Ammon's horn (tissue), 1 donor: ENCODE data around the gene KANK2.
"Not testable (repeated sequence)": the region's sequence is repeated elsewhere in the genome, so short reads cannot be mapped to it uniquely, and the experiment has no call there.

Experiments
- DNase-seq: peaks from one replicate; pipeline ENCODE4 v3.0.0-alpha.2; 2016; ENCODE audit warnings: low spot score

KANK2 gene

GRCh38 chr19:11172576-11172975 lies 24.8 kb downstream of the KANK2 start:
- no peak for DNase-seq

GRCh38 chr19:11171144-11171543 lies 26.2 kb downstream of the KANK2 start:
- no peak for DNase-seq

- no peak for DNase-seq
Measured at GRCh38 chr19:11169896-11170678, 27.3 kb downstream of the KANK2 start.

DNA sequence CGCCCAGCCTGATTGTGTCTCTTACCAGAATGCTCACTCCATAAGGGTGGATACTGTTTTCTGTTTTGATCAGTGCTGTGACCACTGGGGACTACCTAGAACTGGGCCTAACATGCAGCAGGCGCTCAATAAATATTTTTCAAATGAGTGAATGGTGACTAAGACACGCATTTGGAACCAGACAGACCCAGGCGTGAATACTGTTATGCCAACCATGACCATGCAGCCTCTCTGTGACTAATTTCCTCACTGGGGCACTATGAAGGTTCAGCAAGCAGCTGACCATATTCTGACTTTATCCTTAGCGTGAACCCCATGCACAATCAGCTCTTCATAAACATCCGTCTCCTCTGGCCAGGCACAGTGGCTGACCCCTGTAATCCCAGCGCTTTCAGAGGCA lies 28.8 kb downstream of the KANK2 start:
- no peak for DNase-seq

DNA sequence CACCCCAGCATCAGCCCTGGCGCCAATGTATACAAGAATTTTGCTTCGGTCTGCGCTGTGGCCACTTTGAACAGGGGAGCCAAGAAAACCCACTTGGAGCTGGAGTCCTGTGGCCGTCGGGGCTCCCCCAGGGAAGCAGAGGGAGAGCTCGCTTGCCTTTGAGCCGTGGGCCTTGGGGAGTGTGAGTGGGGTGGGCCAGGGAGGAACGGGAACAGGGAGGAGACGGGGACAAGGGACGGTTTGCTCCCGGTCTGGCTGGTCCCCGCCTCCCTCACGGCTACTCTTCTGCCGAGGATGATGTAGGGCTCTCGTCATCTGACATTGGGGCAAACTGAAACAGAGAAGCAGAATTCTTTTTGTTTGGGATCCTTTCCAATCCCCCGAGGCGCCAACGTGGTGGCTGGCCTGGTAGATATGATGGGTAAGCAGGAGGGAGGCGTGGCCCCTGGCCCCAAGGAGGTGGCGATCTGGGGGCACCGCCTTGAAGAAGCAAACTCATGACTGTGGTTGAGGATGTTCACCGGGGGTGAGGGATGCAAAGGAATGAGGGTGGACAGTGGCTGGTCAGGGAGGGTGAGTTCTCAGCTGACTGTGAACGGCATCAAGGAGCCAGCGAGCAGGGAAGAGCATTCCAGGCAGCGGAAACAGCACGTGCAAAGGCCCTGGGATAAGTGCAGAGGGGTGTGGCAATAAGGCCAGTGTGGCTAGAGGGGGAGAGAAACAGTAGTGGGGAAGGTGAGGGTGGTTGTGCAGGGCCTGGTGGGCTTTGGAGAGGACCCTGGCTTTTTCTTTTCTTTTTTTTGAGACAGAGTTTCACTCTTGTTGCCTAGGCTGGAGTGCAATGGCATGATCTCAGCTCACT lies 30.8 kb downstream of the KANK2 start:
- no peak for DNase-seq

DNA sequence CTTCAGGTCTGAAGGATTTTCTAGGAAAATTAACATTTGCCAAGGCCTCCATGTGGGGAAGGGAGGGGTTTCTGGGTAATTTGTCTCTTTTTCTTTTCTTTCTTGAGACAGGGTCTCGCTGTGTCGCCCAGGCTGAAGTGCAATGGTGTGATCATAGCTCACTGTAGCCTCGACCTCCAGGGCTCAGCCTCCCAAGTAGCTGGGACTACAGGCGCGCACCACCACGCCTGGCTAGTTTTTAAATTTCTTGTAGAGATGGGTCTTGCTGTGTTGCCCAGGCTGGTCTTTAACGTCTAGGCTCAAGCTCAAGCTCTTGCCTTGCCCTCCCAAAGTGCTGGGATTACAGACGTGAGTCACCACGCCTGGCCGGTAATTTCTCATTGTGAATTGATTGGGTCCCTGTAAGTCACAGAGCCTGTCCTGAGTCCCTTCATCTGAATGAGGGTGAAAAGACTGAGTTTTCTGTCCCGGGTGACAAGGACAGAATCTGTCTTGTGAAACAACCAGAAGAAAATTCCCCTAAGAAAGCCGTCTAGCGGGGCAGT lies 31.8 kb downstream of the KANK2 start:
- DNase-seq: no peak

GRCh38 chr19:11164879-11165406 lies 32.4 kb downstream of the KANK2 start:
- peak; percentile 49 for DNase-seq

GRCh38 chr19:11164296-11164695 lies 33.0 kb downstream of the KANK2 start:
- no peak for DNase-seq

DNA sequence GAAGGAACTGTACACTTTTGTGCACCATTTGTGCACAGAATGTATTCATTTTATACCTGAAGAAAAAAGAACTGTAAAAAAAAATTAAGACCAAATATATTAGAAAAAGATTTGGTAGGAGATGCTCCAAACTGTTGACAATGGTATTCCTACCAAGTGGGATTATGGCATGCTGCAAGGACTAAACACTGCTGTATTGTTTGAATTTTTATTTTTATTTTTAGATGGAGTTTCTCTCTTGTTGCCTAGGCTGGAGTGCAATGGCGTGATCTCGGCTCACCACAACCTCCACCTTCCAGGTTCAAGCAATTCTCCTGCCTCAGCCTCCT lies 36.9 kb downstream of the KANK2 start:
- not testable (repeated sequence) for DNase-seq

GRCh38 chr19:11159598-11160439 lies 37.5 kb downstream of the KANK2 start:
- DNase-seq: no peak

- peak; percentile 100 for DNase-seq
Measured at GRCh38 chr19:11155373-11156120, 41.8 kb downstream of the KANK2 start, which contains the start of gene SPC24. Gene SPC24, minus strand, starts transcription at chr19:11155782. Its CDS starts 6 bp downstream, at chr19:11155776.

- DNase-seq: no peak
Measured at GRCh38 chr19:11154683-11155047, 42.7 kb downstream of the KANK2 start.

DNA sequence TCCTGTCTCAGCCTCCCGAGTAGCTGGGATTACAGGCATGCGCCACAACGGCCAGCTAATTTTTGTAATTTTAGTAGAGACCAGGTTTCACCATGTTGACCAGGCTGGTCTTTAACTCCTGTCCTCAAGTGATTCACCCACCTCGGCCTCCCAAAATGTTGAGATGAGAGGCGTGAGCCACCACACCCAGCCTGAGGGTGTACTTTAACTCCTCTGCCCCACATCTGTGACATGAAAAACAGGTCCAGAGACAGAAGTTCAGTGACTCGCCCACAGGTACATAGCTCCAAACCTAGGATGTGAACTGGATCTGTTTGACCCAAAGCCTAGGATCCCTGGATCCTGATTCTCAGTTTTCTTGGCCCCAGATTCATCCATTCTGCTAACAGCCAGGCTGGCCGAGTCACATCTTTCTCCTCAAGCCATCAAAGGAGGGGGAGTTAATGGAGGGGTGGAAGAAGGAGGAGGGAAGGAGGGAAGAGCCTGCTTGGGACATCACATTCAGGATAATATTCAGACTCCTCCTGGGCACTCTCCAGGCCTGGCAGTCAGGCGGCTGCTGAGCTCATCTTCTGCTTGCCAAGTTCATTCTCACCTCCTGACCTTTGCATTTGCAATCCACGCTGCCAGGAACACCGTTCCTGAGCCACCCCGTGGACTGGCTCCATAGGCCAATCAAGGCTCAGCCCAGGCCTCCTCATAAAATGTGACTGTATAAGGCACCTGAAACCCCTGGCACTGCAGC lies 44.9 kb downstream of the KANK2 start:
- DNase-seq: no peak

GRCh38 chr19:11151181-11151580 lies 46.2 kb downstream of the KANK2 start:
- DNase-seq: no peak

GRCh38 chr19:11148001-11148400 lies 49.3 kb downstream of the KANK2 start:
- DNase-seq: no peak

GRCh38 chr19:11145536-11145924 lies 51.8 kb downstream of the KANK2 start:
- no peak for DNase-seq

GRCh38 chr19:11142528-11143171 lies 54.7 kb downstream of the KANK2 start:
- peak; percentile 35 for DNase-seq

DNA sequence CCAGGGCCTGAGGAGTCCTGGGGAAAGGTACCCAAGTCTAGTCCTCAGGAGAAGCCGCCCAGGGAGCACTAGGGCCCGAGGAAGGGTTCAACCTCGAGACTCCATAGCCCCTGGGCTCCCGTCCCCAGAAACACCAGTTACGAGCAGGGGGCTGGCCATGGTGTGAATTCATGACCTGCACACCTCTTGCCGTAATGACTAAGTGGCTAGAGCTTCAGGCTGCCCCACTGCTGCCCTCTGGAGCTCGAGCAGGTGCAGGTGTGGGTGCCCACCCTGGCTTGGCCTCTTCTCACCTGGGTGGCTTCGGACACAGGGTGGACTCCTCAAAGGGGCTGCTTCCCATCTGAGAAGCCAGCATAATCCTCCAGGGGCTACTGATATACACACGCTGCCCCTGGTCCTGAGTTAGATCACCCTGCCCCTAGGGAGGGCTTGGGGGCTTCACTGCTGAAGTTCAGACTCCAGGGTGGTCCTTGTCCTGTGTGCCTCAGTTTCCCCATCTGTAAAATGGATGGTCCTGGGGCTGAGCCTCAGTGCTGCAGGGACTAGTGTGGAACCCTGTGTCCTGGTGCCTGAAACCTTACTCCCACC lies 55.3 kb downstream of the KANK2 start:
- no peak for DNase-seq

DNA sequence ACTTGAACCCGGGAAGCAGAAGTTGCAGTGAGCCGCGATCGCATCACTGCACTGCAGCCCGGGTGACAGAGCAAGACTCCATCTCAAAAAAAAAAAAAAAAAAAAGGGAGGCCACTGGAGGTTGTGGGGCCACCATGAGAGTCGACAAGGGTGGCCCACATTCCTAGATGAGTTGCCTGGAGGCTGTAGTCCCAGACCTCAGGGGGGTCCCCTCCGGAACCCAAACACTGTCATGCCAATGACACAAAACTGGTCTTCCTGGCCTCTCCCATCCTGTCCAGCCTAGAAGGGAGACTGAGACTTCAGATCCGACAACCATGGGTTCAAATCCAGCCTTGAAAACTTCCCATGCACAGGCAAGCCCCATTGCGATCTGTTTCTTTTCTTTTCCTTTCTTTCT lies 56.4 kb downstream of the KANK2 start:
- DNase-seq: no peak
